Activated CD4-positive, alpha-beta T cell treated with anti-CD3 and anti-CD28 coated beads for 24 hours (primary cell): Measurements from ENCODE around the gene SFXN3.
A peak's percentile ranks its signal among the peaks of the same experiment; 100 is the strongest.
"Not testable (repeated sequence)": the region's sequence is repeated elsewhere in the genome, so short reads cannot be mapped to it uniquely, and the experiment has no call there.

ENCODE experiments used
- DNase-seq, 2 donors: peaks; one replicate each; pipeline ENCODE4 v3.0.0-alpha.2; 2020; ENCODE audit warnings: low read depth in 2 of 2

The SFXN3 gene

GRCh38 chr10:101015582-101015973, 15.5 kb upstream of the SFXN3 start:
- no peak for DNase-seq

- DNase-seq, result no peak
These were observed 14.2 kb upstream of the SFXN3 start for GRCh38 chr10:101016814-101017213.

- DNase-seq, result no peak
These were observed 12.9 kb upstream of the SFXN3 start for GRCh38 chr10:101018118-101018599.

- peak in 1 of 2 donors; percentile 80 for DNase-seq
These were observed 12.2 kb upstream of the SFXN3 start for GRCh38 chr10:101018600-101019439.

- no peak for DNase-seq
These were observed 11.7 kb upstream of the SFXN3 start for GRCh38 chr10:101019440-101019703.

GRCh38 chr10:101020427-101021075, 10.5 kb upstream of the SFXN3 start:
- DNase-seq, result no peak

GRCh38 chr10:101021239-101021638, 9.8 kb upstream of the SFXN3 start:
- no peak for DNase-seq

- DNase-seq, result no peak
These were observed 9.3 kb upstream of the SFXN3 start for GRCh38 chr10:101021692-101022251.

- DNase-seq, result no peak
These were observed 7.9 kb upstream of the SFXN3 start for GRCh38 chr10:101022967-101023705.

GRCh38 chr10:101027106-101027720, 3.8 kb upstream of the SFXN3 start:
- DNase-seq, result no peak

- no peak for DNase-seq
These were observed 2.3 kb upstream of the SFXN3 start for GRCh38 chr10:101028446-101029337.

- no peak for DNase-seq
These were observed 1.3 kb upstream of the SFXN3 start for GRCh38 chr10:101029520-101030295.

GRCh38 chr10:101030496-101031127, 422 bp upstream of the SFXN3 start:
- no peak for DNase-seq

GRCh38 chr10:101031796-101032636, 982 bp downstream of the SFXN3 start:
- DNase-seq, result peak; percentile 47 to 53

GRCh38 chr10:101032637-101033224, 1.7 kb downstream of the SFXN3 start:
- DNase-seq, result peak; percentile 23 to 42

GRCh38 chr10:101033276-101033675, 2.2 kb downstream of the SFXN3 start:
- no peak for DNase-seq

- DNase-seq, result not testable (repeated sequence)
These were observed 3.4 kb downstream of the SFXN3 start for GRCh38 chr10:101034404-101034803.

GRCh38 chr10:101035314-101035713, 4.3 kb downstream of the SFXN3 start:
- no peak for DNase-seq
